GM12872 (cell line): Measurements from ENCODE around the gene ING3.

Experiments
- CTCF ChIP-seq: IDR thresholded peaks from 3 replicates; pipeline ENCODE4 v1.5.1; 2011; ENCODE audit warnings: low read depth, mild to moderate bottlenecking, low read length, moderate library complexity; ENCODE audit not compliant: insufficient read depth

The ING3 gene

GRCh38 chr7:120949998-120950538 lies 509 bp upstream of the ING3 start:
- no peak for TF ChIP-seq CTCF

- TF ChIP-seq CTCF = no peak
Observed at GRCh38 chr7:120951309-120951699, 727 bp downstream of the ING3 start.

GRCh38 chr7:120951826-120952225 lies 1.2 kb downstream of the ING3 start:
- TF ChIP-seq CTCF = no peak

GRCh38 chr7:120955577-120956149 lies 5.1 kb downstream of the ING3 start:
- no peak for TF ChIP-seq CTCF

GRCh38 chr7:120959929-120960484 lies 9.4 kb downstream of the ING3 start:
- no peak for TF ChIP-seq CTCF

GRCh38 chr7:120960714-120961113 lies 10.1 kb downstream of the ING3 start:
- TF ChIP-seq CTCF = no peak

GRCh38 chr7:120961638-120962173 lies 11.1 kb downstream of the ING3 start:
- no peak for TF ChIP-seq CTCF
